HG03175 (cell line): ENCODE results near the gene ABCG5.
A peak's percentile ranks its signal among the peaks of the same experiment; 100 is the strongest.

Experiments used
- ATAC-seq: cut with Tn5 transposase; IDR thresholded peaks from one replicate; pipeline ENCODE4 v1.9.1; 2021; ENCODE audit warnings: mild to moderate bottlenecking, moderate library complexity; ENCODE audit not compliant: unreplicated experiment

Gene ABCG5

DNA sequence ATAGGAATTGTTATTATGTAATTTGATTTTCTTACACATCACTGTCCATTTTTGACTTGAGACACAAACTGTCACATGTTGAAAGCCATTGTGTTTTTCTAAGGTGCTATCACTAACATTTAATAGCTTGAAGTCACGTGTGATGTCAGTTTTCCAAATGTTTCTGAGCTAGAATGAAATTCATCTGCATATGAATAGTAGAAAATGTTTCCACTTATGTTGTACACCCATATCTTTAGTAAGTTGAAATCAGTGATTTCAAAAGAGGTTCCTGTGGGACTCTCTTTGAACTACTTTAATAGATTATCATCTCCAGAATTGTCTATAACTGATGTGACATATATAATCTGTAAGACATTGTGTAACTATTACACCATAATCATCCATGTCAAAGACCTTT is 27.8 kb downstream of the ABCG5 start:
- ATAC-seq = no peak

DNA sequence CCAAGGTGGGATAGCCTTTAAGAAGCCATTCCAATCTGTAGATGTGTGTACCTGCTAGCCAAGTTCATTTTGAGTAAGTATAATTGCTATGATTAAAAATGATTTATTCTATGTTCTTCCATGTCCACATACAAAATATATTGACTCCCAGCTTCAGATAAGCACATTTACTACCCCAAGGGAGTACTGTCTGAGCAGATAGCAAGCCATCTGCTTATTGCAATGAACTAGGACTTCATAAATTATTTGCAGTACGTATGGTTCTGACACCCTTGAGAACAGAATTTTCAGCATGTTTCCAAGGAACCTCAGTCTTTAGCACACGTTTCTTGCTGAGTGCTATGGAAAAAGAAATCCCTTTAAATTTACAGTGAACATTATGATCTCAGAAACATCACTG is 28.2 kb downstream of the ABCG5 start:
- ATAC-seq = no peak

DNA sequence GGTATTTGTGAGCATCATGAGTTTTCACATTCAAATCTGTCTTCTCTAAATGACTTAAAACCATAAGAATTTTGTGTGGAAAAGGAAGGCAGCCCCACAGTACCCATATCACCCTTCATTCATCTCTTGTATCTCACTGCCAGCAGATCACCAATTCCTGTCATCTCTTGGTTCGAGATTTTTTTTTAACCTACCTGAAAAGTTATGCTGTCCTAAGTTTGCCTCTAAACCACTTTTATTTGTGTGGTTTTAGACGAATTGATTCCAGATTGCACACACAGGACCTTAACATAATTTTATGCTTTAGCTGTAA is 32.0 kb downstream of the ABCG5 start:
- ATAC-seq = no peak

DNA sequence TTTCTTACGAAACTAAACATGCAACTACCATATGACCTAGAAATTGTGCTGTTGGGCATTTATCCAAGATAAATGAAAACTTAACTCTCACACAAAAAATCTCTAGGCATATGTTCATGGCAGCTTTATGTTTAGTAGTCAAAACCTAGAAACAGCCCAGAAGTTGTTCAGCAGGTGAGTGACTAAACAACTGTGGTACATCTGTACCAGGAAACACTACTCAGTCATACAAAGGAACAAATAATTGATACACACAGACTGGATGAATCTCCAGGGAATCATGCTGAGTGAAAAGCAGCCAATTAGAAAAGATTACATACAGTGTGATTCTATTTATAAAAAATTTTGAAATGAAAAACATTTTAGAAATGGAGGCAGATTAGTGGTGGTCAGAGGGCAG is 35.5 kb downstream of the ABCG5 start:
- ATAC-seq = no peak

DNA sequence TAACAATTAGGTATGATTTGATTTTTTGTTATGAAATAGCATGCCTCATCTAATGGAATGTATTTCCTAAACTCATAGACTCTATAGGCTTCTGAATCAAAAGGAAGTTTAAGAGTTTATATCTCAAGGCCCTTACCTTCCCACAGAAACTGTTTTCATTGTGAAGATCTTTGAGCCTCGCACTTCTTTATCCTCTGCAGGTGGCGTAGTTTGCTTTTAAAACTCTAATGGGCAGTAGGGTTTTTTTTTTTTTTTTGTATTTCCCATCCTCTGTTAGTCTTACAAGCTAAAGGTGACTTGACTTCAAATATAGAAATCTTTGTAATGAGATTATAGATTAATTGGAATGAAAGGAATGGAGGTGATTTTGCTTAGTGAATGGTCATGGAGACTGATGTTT is 36.5 kb downstream of the ABCG5 start:
- ATAC-seq = no peak

DNA sequence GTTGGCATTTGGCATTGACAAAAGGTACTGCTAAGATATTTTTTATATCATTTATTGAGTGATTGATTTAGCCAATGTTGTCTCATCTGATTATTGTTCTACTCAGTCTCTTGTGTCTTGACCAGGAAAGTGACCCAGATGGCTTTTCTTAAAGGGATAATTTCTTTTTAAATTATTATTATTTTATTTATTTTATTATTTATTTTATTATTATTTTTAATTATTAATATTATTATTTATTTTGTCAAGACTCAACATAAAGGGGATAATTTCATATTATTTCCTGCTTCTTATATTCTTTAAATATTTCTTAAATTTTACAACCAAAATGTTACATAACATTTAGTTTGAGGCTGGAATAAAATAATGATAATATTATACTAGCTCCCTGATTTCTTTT is 37.7 kb downstream of the ABCG5 start:
- no peak for ATAC-seq

DNA sequence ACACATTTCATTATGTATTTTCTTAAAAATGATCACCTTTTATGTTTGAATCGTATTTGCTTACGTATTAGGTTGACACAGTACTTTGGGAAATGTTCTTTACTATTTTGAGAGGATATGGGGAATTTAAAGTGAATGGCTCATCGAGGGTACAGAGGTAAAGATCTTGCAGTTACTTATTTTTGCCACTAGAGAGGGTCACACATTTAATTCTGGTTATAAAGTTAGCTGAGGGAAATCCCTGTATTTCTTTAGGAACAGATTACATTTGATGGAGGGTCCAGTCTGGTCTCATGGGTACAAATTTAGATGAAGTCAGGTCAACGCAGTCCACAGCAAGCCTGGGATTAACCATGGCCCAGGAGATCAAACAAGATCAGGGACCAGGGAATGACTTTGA is 40.3 kb downstream of the ABCG5 start:
- no peak for ATAC-seq

DNA sequence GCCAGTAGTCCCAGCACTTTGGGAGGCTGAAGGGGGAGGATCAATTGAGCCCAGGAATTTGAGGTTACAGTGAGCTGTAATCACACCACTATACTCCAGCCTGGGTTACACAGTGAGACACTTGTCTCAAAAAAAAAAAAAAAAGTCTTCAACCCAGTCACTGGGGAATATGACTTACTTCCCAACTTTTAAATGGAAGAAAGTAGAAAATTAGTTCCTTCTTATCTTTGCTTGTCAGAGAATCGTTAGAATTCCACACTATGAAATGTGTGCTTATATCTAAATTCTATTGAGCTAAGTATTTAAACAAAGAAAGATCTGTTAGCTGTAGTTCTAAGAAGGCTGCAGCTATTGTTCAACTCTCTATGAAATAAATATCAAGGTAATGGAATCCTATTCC is 42.4 kb downstream of the ABCG5 start:
- no peak for ATAC-seq

DNA sequence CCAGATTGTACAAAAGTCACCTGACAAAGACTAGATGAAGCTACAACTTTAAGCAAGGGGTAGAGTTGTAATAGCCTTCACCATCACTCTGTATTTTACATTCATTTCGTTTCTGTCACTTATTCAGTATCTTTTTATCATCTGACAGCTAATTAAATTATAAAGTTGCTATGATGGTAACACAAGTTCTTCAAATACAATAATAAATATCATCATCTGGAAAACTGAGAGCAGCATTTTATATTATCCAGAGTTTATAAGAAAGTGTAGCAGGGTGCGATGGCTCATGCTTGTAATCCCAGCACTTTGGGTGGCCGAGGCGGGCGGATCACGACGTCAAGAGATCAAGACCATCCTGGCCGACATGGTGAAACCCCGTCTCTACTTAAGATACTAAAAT is 43.7 kb downstream of the ABCG5 start:
- ATAC-seq = no peak

DNA sequence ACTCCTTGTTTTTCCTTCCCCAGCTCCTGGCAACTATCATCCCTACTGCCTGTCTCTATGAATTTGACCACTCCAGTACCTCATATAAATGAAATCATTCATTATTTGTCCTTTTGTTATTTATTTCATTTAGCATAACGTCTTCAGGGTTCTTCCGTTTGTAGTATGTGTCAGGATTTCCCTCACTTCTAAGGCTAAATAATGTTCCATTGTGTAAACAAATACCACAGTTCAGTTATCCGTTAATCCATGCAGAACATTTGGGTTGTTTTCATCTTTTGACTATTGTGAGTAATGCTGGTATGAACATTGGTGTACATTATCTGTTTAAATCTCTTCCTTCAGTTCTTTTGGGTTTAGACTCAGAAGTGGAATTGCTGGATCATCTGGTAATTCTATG is 46.0 kb downstream of the ABCG5 start:
- ATAC-seq = no peak

DNA sequence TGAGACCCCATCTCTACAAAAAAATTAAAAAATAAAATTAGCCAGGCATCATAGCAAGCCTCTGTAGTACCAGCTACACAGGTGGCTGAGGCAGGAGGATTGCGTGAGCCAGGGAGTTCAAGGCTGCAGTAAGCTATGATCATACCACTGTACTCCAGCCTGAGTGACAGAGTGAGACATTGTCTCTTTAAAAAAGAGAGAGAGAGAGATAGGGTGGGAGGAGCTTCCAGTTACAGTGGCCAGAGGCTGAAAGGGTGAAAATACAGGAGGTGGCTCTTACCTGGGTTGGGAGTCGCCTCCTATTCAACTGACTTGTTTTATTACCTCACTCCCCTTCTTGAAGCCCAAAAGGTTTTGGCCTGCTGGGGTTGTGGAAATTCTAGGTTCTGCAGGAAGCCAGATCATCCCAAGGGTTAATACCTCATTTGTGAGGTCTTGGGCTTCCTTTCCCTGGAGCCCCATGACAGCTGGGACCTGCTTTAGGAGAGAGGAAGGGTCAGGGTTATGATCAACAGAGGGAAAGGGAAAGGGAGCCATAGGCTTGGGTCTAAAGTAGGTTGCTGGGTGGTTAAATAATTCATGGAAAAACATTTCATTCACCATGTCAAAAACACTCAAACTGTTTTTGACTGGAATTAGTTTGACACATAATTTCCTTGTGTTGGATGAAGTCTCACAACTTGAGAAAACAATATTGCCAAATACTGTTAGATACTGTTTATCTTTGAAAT is 47.4 kb downstream of the ABCG5 start:
- ATAC-seq = no peak

DNA sequence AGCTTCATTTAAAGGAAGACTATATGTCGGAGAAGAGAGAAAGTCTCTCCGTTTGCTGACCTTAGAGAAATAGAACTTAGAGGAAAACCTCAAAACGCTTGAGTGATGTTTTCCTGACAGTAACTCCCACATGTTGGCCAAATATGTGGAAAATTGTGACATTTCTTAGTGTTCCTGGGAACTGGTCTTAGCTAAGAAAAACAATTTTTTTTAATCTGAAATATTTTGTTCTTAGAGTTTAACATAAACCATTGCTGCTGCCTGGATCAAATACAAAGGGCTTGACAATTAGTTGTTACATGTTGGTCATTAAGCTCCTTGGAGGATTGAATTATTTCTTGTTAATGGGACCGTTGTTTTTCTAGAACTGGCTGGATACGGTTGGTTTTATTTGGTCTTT is 48.5 kb downstream of the ABCG5 start:
- ATAC-seq = no peak

DNA sequence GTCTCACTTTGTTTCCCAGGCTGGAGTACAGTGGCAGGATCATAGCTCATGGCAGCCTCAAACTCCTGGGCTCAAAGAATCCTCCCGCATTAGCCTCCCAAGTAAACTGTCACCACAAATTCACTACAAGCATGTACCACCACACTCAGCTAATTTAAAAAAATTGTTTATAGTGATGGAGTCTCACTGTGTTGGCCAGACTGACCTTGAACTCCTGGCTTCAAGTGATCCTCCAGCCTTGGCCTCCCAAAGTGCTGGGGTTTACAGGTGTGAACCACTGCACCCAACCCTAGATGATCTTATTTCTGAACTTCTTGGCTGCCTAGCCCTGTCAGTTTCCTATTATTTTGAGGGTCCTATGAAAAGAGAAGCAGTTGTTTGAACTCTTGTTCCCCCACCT is 50.0 kb downstream of the ABCG5 start:
- no peak for ATAC-seq

DNA sequence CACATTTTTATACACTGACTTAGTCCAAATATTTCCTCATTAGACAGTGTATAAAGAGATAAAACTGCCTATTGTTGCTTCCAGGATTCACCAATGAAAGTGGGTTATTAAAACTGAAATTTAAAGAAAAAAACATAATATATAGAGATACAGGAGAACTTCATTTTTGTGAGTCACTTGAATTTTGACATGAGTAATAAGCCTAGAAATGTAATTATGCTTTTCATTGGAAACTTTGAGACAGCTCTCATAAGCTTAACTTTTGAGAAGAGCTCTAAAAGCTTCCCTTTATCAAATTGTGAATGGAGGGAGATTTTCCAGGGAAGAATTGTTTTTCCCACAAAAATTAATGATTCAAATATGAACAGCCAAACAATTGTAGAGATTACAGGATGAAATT is 50.7 kb downstream of the ABCG5 start:
- no peak for ATAC-seq

DNA sequence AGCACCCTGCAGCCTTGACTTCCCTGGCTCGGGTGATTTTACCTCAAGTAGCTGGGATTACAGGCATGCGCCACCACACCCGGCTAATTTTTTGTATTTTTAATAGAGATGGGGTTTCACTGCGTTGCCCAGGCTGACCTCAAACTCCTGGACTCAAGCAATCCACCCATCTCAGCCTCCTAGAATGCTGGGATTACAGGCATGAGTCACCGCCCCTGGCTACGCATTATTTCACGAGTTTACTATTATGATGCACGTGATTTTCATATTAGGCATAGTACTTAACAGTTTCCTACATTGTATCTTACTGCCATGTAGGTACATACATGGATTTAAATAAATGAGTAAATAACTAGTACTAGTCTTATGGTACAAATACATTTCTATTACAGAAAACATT is 60.4 kb downstream of the ABCG5 start:
- no peak for ATAC-seq

DNA sequence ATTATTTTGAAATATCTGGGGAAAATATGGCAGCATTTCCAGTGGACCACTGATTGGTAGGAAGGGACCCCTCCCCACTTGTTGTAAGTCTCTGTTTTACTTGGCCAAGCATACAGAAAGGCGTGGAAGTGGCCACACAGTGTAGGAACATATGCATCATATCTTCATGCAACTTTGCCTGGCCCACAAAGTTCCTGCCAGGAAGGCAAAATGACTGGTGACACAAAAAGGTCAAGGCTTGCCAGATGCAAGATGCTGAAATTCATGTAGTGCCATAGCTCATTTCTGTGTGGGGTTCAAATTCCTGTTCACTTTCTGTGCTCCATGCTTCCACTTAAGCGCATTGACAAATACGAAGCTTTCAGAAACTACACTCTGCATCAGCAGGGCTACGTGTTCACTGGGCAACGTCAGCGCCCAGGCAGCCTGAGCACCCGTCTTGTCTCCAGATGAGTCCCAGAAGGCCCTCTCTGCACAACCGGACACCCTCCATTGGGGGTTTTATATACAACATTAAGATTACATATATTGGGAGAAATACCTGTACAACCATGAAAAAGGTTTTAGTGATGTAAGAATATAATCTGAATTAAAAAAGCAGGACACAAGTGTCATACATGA is 61.2 kb downstream of the ABCG5 start:
- ATAC-seq = no peak

DNA sequence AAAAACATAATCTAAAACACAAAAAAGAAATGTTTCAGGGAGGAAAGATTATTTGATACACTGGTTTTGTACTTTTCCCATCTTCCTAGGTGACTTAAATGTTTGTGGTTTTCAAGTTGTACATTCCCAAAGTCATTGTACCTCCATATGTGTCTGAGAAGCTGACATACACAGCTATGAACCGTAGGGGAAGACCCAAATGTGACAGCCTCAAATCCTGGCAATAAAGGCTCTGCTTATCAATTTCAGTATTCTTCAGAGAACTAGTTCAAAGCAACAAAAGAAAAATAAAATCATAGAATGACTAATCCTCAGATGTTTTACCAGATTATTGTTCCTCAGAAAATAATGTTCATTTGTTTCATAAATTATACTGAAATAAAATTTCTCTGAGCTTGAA is 62.3 kb downstream of the ABCG5 start:
- ATAC-seq = no peak

DNA sequence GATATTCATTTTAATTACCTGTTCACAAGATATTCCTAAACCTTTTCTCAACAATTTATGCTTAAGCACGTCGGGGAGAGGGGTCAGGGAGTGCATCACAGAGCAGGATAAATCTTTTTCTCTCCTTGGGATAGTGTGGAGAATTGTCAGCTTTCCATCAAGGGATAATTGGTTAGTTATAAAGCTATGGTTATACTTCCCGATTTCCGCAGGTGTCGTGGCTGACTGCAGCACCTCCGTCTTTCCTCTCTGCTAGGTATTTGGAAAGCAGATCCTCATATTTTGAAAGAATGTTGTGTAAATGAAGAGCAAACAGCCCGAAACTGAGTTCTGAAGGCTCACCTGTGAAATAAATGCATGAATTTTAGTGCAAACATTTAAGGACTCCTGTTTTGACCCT is 64.0 kb downstream of the ABCG5 start:
- no peak for ATAC-seq

DNA sequence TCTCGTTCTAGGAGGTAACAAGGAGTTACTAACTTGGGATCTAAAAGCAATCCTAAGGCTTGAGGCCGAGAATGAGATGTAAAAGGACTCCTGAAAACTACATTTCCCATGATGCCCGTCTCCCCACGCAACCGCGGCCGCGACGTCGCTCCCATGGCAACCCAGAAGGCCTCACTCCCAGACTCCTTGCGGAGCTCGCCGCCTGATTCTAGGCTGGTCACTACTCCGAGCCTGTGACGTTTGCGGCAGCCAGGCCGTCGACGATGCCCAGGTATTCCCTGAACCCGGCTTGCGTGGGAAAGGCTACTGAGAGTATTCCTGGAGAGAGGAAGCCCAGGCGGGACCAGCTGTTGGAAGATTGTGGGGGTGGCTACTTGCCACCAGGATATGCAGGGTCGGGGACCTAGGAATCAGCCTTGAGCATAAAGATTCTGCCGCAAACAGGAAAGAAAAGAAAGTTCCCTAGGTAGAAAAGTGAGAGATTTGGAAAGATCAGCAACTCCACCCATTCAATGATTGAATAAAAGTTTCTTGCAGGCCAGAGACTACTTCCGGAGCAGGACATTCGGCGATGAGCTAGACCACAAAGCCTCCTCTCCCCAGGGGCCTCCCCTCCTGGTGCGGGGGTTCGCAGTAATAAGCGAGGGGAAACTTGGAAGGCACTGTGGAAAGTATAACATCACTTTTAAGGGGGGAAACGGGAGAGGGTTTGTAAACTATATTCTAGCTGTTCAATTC is 64.6 kb downstream of the ABCG5 start, which contains the start of gene DYNC2LI1:
Gene DYNC2LI1, plus strand, starts transcription at position 164 of the 738 bp plus-strand sequence. Its CDS starts 100 bp downstream, at position 264.
- ATAC-seq = peak; percentile 99

DNA sequence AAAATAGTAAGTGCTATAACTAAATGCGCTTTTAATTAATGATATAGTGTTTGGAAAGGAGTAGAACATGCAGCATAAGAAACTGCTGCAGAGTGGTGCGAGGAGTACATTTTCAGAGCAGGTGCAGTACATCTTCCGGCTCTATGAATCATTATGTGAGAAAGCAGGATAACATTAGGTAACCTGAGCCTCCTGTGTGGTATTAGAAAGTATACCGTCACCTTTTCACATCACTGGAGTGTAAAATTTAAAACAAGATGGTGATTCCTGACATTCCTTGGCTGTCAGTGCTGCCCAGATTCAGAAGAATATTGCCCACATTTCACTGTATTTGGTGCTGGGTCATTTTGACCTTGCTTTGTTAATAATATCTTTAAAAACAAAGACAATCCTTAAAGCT is 72.6 kb downstream of the ABCG5 start:
- ATAC-seq = no peak

DNA sequence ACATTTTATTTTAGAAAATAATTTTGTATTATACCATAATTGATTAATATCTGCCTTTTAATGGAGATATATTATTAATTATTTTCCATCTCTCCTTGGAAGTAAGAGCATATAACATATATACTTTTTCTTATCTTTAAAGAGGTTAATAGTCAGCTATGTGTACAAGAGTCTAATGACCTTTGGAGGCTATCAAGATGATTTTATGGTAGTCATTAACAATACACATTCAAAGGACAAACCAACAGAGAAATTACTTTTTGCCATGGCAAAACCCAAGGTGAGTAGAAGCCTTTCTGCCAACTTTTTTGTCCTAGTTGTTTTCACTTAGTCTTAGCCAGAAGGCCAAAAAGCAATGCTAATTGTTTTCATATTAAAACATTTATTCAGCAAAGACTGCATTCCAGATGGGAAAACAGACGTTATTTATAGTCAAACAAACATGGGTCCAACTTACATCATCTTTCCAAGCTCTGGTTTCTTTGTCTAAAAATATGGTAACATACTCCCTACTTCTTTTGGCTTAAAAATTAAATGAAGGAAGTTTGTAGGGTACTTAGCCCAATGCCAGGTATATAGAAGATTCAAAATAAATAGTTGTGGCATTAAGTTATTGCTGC is 74.4 kb downstream of the ABCG5 start:
- ATAC-seq = no peak

DNA sequence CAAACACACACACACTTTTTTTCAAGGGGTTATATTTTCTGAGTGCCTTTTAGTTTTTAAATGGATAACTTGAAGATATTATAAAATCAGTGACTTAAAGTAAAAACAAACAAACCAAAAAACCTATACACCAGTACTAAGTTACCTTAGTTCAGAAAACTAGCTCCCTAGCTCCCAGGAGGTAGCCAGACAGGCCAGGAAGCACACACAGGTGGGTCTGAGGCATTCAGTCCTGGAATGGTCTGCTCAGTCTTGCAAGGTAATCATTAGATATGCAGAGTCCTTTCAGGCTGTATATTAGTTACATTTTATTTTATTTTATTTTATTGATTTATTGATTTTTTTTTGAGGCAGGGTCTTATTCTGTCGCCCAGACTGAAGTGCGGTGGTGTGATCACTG is 75.5 kb downstream of the ABCG5 start:
- no peak for ATAC-seq
